GM18517 (cell line): ENCODE results near the gene GLB1L2.

Experiments used
- ATAC-seq: cut with Tn5 transposase; IDR thresholded peaks from one replicate; pipeline ENCODE4 v1.9.1; 2021; ENCODE audit warnings: mild to moderate bottlenecking, moderate library complexity; ENCODE audit not compliant: unreplicated experiment

Gene GLB1L2

GRCh38 chr11:134401825-134402809, 70.3 kb downstream of the GLB1L2 start:
- no peak for ATAC-seq

GRCh38 chr11:134402910-134403309, 71.1 kb downstream of the GLB1L2 start:
- ATAC-seq = no peak

- ATAC-seq = no peak
Observed at GRCh38 chr11:134404575-134405341, 73.0 kb downstream of the GLB1L2 start.

GRCh38 chr11:134405436-134405835, 73.6 kb downstream of the GLB1L2 start:
- ATAC-seq = no peak

- no peak for ATAC-seq
Observed at GRCh38 chr11:134405841-134406240, 74.1 kb downstream of the GLB1L2 start.

GRCh38 chr11:134406264-134407185, 74.7 kb downstream of the GLB1L2 start:
- no peak for ATAC-seq

- no peak for ATAC-seq
Observed at GRCh38 chr11:134407321-134407828, 75.6 kb downstream of the GLB1L2 start.

- no peak for ATAC-seq
Observed at GRCh38 chr11:134407923-134408322, 76.1 kb downstream of the GLB1L2 start.

- no peak for ATAC-seq
Observed at GRCh38 chr11:134409552-134410429, 78.0 kb downstream of the GLB1L2 start.

GRCh38 chr11:134410766-134411165, 79.0 kb downstream of the GLB1L2 start:
- ATAC-seq = no peak

GRCh38 chr11:134412203-134413042, 80.6 kb downstream of the GLB1L2 start, which contains the start of gene B3GAT1:
B3GAT1 (minus strand) TSS chr11:134412242; CDS start chr11:134387659, 24,583 bp downstream.
- no peak for ATAC-seq

GRCh38 chr11:134413043-134413825, 81.4 kb downstream of the GLB1L2 start:
- ATAC-seq = no peak

GRCh38 chr11:134413826-134414731, 82.3 kb downstream of the GLB1L2 start:
- no peak for ATAC-seq

GRCh38 chr11:134414766-134415765, 83.3 kb downstream of the GLB1L2 start:
- ATAC-seq = no peak

- ATAC-seq = no peak
Observed at GRCh38 chr11:134416726-134417125, 84.9 kb downstream of the GLB1L2 start.
